ENCODE data around the gene MRPL14.

GRCh38 chr6:44139351-44139743 lies 12.1 kb upstream of the MRPL14 start:
- TF ChIP-seq POLR2AphosphoS5 (IDR thresholded peaks at IDR 0.05; ENCODE audit: insufficient read depth in 1 of 2, low read depth in 1 of 2), result no peak
- TF ChIP-seq POLR2A (IDR thresholded peaks at IDR 0.05), result no peak
